DOHH2 (cell line): Measurements from ENCODE around the gene TMED4.

Source experiments
- EZH2phosphoT487 ChIP-seq: fragments of 200-600 bp; sonication (generic); IDR thresholded peaks from 2 replicates; pipeline ENCODE4 v1.6.1; 2017; ENCODE audit warnings: borderline replicate concordance, mild to moderate bottlenecking, antibody characterized with exemption, low read length, moderate library complexity, mixed read lengths
- TF ChIP-seq, protein P1 (sequence below): fragments of 200-600 bp; sonication (generic); IDR thresholded peaks from one replicate; pipeline ENCODE4 v1.5.1; 2014; ENCODE audit warnings: antibody characterized with exemption, mild to moderate bottlenecking, low read depth, low read length; ENCODE audit not compliant: poor library complexity, severe bottlenecking

GRCh38 chr7:44574287-44574872 lies 7.7 kb downstream of the TMED4 start:
- TF ChIP-seq, protein P1, sequence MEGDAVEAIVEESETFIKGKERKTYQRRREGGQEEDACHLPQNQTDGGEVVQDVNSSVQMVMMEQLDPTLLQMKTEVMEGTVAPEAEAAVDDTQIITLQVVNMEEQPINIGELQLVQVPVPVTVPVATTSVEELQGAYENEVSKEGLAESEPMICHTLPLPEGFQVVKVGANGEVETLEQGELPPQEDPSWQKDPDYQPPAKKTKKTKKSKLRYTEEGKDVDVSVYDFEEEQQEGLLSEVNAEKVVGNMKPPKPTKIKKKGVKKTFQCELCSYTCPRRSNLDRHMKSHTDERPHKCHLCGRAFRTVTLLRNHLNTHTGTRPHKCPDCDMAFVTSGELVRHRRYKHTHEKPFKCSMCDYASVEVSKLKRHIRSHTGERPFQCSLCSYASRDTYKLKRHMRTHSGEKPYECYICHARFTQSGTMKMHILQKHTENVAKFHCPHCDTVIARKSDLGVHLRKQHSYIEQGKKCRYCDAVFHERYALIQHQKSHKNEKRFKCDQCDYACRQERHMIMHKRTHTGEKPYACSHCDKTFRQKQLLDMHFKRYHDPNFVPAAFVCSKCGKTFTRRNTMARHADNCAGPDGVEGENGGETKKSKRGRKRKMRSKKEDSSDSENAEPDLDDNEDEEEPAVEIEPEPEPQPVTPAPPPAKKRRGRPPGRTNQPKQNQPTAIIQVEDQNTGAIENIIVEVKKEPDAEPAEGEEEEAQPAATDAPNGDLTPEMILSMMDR = no peak
- no peak for TF ChIP-seq EZH2phosphoT487
